ENCODE data around the gene DLGAP1. TPM values are rescaled to one million over a fixed set of nuclear protein-coding genes. Genes with fewer than 3 reads are reported as not detected.
A peak's percentile ranks its signal among the peaks of the same experiment; 100 is the strongest.
"Not testable (repeated sequence)": the region's sequence is repeated elsewhere in the genome, so short reads cannot be mapped to it uniquely, and the experiment has no call there.

DLGAP1 gene
- polyA plus RNA-seq, 4 donors: 3.9 to 7.5 (median 5.2) TPM

DNA sequence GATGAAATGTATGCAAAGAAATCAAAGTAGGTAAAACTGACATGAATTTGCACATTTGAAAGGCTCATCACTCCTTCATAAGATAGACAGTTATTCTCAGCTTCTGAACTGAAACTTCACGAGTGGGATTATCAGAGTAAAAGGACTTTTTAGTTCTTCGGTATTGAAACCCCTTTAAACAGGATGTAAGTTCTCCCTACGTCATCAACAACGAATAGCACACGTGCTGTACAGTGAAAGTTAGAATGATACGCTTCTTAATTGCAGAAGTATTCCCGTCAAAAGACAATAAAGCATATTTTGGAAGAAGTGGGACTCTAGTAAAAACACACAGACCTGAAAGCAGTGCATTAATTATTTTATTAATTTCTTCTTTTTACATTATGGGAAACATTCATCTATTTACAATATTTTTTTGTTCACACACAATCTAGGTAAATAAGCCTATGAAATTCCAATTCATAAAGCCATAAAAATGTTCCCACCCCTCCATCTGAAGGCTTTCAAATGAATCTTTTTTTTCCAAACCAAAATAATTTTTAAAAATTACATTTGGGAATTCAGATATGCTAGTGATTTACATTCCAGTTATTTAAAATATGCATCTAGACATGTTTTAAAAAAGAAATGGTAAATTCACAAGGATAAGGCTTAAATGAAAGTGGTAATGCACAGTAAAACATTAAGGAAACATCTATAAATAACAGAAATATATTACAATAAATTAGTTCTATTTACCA lies 959.2 kb downstream of the DLGAP1 start:
- no peak for DNase-seq (ENCODE audit: low read depth in 4 of 4, low spot score in 3 of 4)

GRCh38 chr18:3494569-3494968 lies 960.5 kb downstream of the DLGAP1 start:
- no peak for DNase-seq (ENCODE audit: low read depth in 4 of 4, low spot score in 3 of 4)

DNA sequence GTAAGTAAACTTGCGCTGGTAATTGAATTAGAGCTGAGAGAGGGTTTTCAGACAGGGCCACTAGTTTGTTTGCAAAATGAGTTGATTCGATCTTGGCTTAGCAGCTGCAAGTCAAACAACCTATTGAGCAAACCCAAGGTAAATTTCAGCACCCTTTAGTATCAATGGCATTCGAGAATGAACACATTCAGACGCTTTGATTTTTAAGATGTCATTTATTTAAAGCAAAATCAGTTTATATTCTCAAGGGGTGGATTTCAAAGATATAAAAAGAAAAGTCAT lies 960.9 kb downstream of the DLGAP1 start:
- no peak for DNase-seq (ENCODE audit: low read depth in 4 of 4, low spot score in 3 of 4)

DNA sequence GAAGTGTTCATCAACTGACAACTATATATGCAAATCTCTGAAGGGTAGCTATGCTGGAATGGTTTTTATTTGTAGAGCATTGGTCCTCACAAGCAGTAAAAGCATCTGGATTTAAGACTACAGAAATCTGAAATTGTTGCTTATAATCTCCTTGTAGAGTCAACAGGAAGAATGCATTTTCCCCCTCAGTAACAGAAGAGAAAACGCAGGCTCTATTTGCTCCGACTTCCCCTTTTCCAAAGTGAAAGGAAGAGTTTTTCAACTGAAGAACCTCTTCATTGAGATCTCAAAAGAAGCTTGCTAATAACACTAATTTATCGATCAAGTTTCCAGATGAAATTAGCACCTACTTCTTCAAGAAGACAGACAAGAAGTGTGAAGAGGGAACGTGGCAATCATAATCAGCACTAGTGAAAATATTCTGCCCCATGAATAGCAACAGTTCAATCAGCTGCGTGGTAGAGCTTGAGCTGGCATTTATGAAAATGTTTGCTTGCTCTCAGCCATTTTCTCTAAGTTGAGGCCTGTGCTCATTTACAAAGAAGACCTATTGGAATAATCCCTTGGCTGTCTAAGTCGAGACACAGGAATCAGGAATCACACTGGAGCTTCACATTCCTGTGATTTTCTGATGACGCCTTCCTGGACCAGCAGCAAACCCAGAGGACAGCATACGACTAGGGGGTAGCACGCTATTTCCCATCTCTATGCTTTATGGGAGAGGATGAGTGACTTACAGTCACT lies 961.4 kb downstream of the DLGAP1 start:
- no peak for DNase-seq (ENCODE audit: low read depth in 4 of 4, low spot score in 3 of 4)

DNA sequence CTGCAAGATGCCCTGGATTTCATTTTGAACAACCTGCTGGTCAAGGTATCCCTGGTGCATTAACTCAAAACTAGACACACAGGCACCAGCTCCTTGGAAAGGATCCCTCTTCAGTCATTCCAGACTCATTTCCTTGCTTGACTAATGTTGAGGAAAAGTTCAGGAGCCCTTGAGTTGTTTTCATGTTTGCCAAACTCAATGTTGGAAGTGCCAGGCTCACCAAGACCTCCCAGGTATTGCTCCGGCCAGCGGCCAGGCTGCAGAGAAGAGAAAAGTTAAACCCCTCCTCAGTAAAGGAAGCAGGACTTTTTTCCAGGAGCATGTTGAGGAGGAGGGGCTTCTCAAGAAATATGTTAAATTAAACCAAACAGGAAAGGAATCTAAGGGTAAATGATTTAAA lies 962.4 kb downstream of the DLGAP1 start:
- no peak for DNase-seq (ENCODE audit: low read depth in 4 of 4, low spot score in 3 of 4)

DNA sequence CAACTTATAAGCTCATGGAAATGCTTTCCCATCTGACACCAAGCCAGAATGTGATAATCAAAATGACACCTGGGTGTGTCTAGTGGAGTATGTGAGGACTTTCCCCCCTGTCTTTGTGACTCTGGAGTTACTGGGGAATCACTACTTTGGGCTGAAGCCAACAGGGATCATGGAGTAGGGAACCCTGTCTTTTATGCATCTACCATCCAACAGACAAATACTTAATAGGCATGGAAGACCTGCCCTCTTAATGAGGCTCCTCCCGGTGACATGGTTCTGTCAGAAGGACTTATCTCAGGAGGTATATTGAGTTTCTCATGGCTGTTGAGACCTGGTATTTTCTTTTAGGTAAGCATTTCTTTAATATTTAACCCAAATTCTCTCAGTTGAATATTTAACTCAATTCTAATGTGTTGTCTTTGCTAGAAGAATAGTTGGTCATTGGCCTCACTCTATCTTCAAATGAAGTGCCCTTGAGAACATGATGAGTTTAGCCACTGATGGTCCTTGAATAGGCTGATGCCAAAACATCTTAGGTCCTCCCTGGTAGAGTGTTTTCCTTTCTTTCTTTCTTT lies 963.0 kb downstream of the DLGAP1 start:
- DNase-seq (ENCODE audit: low read depth in 4 of 4, low spot score in 3 of 4): no peak

GRCh38 chr18:3489462-3489861 lies 965.6 kb downstream of the DLGAP1 start:
- DNase-seq (ENCODE audit: low read depth in 4 of 4, low spot score in 3 of 4): no peak

DNA sequence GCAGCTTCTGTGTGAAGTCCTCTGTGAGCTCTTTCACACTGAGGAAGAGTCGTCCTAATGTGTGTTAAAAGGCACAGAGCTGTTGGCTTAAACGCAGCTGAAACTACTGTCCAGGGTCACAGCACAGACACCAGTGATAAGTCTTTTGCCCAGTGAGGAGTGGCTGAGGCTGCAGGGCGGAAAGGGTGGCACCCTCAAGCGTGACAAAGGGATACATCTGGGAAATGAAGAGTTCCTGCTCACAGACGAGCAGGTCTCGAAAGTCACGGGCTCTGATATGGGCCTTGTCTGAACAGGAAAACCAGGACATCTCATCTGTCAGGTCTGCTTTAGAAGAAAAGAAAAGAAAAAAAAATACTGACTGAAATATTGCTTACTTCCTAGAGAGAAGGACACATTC lies 968.6 kb downstream of the DLGAP1 start:
- DNase-seq (ENCODE audit: low read depth in 4 of 4, low spot score in 3 of 4): no peak

- DNase-seq (ENCODE audit: low read depth in 4 of 4, low spot score in 3 of 4): no peak
These were observed 969.7 kb downstream of the DLGAP1 start for GRCh38 chr18:3485153-3486149.

- no peak for DNase-seq (ENCODE audit: low read depth in 4 of 4, low spot score in 3 of 4)
These were observed 972.8 kb downstream of the DLGAP1 start for GRCh38 chr18:3482258-3482657.

GRCh38 chr18:3481696-3482210 lies 973.4 kb downstream of the DLGAP1 start:
- peak in 1 of 4 donors; percentile 33 for DNase-seq (ENCODE audit: low read depth in 4 of 4, low spot score in 3 of 4)

- no peak for DNase-seq (ENCODE audit: low read depth in 4 of 4, low spot score in 3 of 4)
These were observed 974.1 kb downstream of the DLGAP1 start for GRCh38 chr18:3480827-3481573.

DNA sequence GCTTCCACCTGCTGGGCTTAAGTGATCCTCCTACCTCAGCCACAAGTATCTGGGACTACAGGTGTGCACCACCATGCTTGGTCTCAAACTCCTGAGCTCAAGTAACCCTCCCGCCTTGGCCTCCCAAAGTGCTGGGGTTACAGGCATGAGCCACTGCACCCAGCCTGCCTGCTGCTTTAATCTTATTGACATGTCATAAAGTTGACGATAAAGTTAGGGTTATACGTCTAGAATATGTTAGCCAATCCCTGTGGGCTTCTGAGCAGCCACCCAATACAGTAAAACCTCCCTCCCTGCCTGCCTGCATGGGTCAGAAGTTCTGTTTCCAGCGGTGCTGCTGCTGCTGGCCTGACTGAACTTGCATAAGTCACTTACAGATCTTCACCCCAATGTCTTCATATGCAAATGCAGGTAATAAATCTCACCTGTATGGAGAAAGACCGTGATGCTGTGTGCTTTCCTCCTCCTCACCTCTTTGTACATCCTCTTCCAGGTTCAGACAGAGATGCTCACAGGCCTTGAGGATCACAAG lies 975.1 kb downstream of the DLGAP1 start:
- DNase-seq (ENCODE audit: low read depth in 4 of 4, low spot score in 3 of 4): no peak

GRCh38 chr18:3478262-3478978 lies 976.7 kb downstream of the DLGAP1 start:
- no peak for DNase-seq (ENCODE audit: low read depth in 4 of 4, low spot score in 3 of 4)

GRCh38 chr18:3472681-3473544 lies 982.2 kb downstream of the DLGAP1 start:
- DNase-seq (ENCODE audit: low read depth in 4 of 4, low spot score in 3 of 4): no peak

DNA sequence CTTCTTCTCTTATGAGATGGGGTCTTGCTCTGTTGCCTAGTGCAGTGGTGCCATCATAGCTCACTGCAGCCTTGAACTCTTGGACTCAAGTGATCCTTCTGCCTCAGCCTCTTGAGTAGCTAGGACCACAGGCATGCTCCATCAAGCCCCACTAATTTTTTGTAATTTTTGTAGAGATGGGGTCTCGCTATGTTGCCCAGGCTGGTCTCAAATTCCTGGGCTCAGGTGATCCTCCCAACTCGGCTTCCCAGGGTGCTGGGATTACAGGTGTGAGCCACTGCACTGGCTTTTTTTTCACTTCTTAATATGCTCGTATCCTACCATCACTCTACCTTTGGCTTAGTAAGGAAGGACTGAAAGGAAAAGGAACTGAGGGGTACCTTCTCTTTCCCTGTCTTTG lies 983.0 kb downstream of the DLGAP1 start:
- DNase-seq (ENCODE audit: low read depth in 4 of 4, low spot score in 3 of 4): not testable (repeated sequence)

DNA sequence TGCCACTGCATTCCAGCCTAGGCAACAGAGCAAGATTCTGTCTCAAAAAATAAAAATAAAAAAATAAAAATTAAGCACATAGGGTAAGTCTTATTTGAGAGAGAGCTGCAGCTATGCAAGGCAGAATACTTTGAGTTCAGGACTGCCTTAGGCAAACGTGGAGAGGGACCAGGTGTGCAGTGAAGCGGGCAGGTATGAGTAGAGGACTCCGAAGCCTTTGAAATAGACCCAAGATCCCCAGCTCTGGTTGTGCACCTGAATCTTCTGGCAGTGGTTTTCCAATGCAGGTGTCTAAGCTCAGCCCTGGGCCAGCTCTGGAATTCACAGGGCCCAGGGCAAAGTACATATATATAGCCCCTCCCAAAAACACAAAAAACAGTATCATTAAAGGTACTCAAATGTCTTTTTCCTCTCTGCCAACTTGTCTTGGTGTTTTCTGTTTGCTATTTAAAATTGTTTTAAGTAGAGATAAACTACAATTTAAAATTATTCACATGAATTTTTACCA lies 983.9 kb downstream of the DLGAP1 start:
- DNase-seq (ENCODE audit: low read depth in 4 of 4, low spot score in 3 of 4): no peak

- no peak for DNase-seq (ENCODE audit: low read depth in 4 of 4, low spot score in 3 of 4)
These were observed 986.3 kb downstream of the DLGAP1 start for GRCh38 chr18:3468833-3469232.
